Measurements from ENCODE around the gene SYS1.

The SYS1 gene

DNA sequence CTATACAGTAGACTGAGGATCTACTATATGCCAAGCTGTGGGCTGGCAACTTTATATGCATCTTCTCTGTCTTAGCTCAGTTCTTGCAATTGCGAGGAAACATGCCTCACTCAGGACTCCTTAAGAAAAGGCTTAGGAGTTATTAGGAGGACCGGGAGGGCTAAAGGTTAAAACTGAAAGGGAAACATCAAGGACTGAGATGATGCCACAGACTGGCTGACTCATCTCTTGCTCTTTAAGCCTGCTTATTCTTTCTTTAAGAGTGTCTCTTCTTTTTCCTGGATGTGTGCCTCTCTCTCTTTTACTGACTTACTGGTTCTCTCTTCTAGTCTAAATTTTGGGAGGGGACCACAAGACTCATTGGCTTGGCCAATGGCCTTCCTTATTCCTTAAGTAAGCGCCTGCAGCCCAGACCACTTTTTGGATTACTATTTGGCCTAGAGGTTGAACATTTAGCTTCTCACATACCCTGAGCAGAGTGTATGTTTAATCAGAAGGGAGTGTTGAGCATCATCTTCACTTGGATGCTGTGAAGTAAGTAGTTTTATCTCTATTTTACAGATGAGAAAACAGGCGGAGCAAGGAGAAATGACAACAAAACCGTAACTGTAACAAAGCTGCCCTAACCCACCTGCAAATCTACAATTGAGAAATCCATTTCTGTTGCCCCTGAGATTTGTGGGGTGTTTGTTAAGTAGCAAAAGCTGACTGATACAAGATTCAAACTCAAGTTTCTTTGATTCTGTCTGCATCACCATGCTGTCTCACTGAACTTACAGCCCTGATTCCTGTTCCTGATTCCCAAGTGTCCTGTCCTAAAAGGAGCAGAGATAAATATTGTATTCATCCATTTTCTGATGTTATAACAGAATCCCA, 7.5 kb upstream of the SYS1 start:
- no peak for DNase-seq (ENCODE audit: low read depth)

DNA sequence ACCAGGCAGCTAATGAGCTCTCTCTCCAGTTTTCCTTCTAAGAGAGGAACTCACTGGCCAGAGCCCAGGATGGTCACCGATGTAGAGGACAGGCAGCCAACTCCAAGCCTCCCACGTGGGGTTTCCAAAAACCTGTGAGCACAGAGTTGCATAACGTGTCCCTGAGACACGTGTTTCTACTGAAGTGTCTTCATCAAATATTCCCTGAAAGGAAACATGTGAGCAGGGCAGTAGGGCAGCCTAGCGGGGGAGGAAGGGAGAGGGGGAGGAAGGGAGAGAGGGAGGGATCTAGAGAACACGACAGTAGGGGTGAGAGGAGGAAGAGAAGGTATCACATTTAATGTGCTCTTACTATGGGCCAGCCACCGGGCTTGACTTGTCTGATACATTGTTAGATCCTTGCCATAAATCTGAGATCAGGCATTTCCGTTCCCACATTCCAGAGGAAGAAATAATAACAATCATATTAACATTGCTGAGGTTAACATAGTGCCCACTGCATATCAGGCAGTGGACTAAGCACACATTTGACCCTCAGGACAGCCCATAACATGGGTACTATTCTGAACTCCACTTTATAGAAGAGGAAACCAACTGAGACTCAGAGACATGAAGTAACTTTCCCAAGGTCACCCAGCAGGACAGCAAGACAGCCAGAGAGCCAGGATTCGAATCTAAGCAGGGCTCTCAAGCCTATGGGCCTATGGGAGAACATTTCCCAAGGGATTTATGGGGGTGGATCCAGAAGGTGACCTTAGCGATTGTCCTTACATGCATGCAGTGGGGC, 4.5 kb upstream of the SYS1 start:
- no peak for DNase-seq (ENCODE audit: low read depth)

DNA sequence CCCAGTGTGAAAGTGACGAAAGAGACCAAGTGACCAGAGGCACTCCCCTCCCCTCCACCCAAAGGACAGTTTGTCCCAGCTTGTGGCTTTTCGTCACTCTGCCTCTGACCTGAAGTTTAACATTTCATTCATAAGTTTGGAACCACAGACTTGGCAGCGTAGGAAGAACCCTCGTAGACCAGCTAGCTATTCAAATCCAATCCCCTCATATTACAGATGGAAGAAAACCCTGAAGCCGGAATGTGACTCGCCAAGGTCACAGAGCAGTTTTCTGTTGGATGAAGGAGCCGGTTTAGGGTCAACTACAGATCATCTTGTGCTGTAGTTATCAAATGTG, 3.9 kb upstream of the SYS1 start:
- DNase-seq (ENCODE audit: low read depth): no peak

DNA sequence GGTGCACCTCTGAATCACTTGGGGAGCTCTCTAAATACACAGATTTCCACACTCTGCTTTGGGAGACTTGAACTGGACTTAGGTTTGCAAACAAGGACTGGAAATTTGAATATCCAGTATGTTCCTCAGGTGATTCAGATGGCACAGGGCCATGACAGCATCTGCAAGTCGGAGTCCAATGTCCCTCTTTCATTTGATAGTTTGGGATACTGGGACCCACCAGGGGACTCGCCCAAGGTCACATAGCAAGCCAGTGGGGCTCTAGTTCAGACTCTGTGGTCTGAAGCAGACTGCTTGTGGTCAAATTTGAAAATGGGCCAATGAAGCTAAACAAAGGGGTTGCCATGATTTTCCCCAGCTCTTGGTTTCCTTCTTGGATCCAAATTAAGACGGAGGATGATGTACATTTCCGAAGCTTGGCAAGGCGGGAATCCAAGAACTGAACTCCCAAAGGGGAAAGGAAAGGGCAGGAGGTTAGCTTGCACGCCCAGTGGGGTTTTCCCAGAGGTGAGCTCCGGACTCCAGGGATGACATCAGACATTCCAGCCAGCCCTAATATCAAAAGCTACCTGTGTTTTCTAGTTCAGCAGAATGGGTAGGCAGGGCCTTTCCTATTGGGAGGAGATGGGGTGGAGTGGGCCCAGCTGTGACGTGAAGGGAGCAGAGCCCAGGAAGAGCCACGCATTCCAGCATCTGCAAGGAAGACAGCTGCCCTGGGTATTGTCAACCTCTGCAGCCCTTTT, 3.4 kb upstream of the SYS1 start:
- no peak for DNase-seq (ENCODE audit: low read depth)

DNA sequence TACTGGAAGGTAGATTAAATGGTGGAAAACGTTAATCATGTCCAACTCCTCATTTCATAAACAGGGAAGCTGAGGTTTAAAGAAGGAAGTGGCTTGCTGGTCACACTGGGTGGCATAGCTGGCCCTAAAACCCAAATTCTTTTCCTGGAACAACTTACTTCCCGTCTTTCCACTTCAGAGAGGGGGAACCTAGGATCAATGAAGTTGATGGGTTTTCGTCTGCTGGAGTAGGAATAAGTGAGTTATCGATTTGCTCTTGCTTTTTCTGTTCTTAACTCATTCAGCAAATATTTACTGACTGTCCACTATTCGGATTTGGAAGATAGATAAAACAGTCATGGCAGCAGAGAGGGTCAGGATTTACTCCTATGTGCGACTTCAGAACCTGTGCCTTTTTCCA, 1.2 kb upstream of the SYS1 start:
- no peak for DNase-seq (ENCODE audit: low read depth)

DNA sequence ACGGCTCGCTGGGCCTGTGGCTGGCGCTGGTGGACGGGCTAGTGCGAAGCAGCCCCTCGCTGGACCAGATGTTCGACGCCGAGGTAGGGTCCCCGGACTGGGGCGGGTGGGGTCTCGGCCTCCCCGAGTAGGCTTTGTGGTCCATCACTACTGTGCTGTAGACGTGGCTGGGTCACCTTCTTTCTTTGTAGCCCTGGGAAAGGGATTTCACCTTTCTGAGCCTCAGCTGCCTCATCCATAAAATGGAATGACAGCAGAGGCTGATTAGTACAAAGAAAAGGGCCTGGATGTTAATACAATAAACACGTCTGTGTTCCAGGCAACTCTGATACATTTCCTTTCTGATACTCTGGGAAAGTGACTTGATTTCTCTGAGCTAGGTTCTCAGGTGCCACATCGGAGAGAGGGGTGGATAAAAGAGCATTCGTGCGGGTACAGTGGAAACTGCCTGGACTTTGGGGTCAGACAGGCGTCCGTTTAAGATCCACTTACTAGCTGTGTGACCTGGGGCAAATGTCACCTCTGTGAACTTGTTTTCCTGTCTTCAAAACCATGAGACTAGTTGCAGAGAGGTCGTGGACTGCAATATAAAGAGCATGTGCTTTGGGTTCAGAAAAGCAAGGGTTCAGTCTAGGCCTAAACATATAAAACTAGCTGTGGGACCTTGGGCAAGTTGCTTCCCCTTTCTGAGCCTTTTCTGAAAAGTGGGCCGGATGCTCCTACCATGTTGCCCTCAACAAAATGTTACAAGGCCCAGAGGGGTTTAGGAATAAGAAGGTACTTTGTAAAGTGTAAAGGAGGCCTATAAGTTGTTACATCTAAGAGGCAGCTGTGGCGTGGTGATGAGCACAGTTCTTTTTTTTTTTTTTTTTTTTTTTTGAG, 896 bp downstream of the SYS1 start:
- no peak for DNase-seq (ENCODE audit: low read depth)

DNA sequence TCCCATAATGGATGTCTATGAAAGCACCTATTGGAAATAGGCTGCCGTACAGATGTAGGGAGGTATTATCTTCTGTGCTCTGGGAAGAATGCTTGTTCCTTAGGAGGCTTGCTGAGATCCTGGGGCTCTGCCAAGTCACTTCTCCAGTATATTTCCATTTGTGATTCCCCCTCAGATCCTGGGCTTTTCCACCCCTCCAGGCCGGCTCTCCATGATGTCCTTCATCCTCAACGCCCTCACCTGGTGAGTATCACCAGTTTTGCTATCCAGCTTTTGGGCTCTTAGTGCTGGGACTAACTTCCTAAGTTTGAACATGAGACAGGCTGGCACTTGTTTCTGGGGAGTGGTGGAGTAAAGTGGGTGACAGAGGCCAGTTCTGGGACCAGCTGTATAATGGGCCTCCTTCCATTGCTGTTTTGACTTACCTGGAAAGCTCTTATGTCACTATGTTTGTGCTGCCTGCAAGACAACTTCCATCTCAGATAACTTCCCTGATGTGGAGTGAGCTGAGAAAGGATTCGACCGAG, 2.6 kb downstream of the SYS1 start:
- no peak for DNase-seq (ENCODE audit: low read depth)

DNA sequence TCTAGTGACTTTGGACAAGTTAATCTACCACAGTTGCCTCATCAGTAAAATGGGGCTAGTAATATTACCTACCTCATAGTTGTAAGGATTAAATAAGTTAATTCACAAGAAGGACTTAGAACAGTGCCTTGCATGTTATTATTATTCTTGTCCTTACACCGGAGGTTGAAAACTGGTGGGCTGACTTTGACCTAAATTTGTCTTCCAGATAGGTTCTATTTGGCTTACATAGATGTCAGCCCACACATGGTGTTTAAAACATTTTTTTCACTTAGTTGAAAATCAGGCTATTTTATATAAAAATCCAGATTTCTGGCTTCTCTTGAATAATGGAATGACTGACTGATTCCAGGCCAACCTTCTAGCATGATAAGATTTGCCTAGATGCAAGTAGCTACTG, 3.2 kb downstream of the SYS1 start:
- DNase-seq (ENCODE audit: low read depth): no peak

DNA sequence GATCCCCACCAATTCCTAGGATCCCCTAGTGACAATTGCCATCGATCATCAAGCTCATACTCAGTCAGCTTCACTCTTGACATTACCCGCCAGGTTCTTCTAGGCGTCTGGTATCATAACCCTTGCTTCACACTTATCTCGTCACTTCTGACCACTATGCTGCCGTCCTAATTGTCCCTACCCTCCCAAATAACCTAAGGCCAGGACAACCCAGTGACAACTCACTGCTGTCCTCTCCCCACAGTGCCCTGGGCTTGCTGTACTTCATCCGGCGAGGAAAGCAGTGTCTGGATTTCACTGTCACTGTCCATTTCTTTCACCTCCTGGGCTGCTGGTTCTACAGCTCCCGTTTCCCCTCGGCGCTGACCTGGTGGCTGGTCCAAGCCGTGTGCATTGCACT, 3.7 kb downstream of the SYS1 start:
- DNase-seq (ENCODE audit: low read depth): no peak

DNA sequence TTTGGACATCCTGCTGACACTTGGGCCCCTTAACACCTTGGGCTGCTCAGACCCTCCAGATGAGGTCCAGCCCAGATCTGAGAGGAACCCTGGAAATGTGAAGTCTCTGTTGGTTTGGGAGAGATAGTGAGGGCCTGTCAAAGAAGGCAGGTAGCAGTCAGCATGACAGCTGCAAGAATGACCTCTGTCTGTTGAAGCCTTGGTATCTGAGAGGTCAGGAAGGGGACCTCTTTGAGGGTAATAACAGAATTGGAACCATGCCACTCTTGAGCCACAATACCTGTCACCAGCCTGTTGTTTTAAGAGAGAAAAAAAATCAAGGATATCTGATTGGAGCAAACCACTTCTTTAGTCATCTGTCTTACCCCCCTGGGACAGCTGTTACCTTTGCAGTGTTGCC, 4.2 kb downstream of the SYS1 start:
- DNase-seq (ENCODE audit: low read depth): no peak

DNA sequence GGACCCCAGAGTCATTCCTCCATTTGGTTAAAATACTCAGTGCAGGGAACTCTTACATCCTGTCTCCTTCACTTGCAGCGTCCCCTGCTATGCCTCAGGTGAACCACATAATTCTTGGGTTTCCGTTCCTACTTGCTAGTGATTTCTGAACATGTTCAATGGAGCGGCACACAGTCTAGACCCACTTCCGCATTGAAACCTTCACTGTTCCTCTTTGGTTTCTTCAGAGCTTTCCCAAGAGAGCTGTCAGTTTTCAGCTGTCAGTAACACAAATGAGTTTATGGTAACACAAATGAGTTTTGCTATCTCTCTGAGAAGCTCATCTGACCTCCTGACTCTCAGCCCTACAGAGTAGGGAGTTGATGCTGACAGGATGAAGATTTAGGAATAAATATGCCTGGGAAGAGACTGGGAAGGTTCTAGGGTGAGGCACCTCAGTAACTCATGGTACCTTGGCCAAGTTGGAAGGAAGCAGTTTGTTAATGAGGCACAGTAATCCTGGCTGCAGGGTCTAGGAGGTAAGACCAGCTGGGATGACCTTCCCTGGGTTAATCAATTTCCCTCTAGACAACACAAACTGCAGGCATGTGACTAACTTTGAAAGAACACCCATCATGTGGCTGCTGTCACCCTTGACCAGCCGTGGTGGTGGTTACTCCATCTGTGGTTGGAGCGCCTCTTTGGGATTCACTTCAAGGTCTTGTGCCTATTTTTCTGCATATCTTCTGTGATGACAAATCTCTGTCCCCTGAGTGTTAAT, 5.4 kb downstream of the SYS1 start:
- no peak for DNase-seq (ENCODE audit: low read depth)

DNA sequence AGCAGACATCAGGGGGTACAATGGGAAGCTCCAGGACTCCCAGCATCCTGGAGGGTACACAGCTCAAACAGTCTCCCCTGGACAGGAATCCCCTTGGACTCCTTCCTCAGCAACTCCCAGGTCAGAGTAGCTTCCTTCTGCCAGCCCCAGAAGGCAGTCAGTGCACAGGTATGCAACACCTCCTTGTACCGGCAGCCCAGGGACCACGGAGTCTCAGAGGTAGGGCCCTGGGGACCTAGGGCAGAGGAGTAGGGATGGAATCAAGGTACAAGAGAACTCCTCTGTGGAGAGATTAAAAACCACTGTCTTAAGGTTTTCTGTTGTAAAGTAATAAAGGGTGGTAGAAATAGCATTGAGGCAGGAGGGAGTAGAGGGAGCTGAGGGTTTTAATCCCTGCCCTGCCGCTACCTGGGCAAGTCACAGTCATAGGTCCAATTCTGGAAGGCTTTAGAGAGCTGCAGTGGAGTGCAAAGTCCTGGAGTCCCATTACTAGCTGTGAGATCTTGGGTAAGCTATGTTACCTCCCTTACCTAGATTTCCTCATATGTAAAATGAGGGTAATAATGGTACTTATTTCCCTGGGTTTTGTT, 7.7 kb downstream of the SYS1 start:
- DNase-seq (ENCODE audit: low read depth): no peak

DNA sequence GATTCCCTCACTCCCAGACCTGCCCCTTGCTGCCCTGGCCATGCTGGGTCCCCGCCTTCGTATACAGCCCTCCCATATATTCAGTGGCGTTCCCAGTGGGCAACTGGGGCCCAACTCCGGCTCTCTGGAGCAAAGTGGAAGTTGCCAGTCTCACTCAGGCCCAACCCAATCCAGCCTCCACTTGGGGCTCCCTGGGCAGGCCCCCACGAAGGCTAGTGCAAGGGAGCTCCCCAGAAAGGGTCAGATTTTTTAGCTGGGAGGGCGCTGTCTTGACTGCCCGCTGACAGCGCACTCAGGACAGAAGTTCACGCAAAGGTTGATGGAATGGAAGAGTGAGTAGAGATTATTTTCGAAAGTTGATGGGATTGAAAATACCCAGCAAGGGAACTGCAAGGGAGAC, 9.3 kb downstream of the SYS1 start:
- DNase-seq (ENCODE audit: low read depth): no peak

DNA sequence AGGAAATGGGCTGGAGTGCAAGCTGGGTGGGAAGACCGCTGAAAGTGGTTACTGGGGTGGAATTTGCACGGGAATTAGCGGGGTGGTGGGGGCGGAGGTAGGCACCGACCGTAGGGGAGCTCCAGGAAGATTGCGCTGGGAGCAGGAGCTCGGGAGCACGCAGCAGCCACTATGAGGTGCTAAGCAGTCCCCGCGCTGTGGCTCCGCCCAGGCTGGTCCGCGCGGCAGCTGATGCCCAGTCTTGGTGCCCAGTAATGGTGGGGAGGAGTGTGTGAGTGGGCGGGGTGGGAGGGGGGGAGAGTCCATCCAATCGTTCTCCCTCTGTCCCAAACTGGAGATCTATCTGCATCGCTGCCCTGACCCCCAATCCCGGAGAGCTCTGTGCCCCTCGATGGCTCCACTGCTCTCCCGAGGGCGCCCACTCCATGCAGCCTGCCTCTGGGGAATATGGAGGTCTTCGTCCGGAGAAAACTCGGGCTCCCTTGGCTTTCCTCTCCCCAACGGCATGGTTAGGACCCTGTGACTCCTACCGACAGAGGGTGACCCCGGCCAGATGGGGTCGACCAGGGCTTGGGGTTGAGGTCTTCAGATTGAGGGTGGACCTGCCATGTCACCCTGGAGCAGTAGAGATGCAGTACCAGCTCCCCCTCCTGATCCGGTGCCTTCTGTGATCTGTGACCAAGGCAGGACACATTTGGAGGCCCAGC, 9.8 kb downstream of the SYS1 start:
- DNase-seq (ENCODE audit: low read depth): no peak

DNA sequence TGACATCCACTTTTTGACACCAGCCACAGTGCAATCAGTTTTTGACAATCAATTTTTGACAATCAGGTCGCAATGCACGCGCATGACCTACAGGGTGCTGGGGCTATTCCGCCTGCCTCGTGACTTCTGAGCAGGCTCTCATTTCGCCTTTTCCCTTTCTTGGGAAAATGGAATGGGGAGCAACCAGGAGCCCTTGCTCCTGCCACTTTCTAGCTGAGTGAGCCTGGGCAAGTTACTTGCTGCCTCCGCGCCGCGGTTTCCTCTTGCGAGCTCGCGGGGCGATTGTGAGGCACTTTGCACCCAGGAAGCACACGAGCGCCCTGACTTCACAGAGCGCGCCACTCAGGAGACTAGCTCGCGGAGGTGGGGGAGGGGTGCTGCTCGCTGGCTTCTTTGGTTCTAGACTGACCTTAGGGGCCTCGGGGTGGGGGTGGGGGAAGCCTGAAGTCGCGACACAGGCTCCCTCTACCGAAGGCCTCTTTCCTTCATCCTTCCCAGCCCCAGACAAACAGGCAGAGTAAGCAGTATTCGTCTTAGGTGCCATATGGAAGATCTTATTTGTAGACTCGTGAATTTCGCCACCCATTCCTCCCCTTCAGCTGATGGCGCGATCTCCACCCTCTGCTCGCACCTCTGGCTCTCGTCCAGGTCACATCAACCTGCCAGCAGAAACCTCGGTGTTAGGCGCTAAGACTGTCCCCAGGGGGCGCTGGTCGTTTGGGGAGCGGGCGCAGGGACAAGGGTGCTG, 10.6 kb downstream of the SYS1 start:
- DNase-seq (ENCODE audit: low read depth): peak; percentile 85

DNA sequence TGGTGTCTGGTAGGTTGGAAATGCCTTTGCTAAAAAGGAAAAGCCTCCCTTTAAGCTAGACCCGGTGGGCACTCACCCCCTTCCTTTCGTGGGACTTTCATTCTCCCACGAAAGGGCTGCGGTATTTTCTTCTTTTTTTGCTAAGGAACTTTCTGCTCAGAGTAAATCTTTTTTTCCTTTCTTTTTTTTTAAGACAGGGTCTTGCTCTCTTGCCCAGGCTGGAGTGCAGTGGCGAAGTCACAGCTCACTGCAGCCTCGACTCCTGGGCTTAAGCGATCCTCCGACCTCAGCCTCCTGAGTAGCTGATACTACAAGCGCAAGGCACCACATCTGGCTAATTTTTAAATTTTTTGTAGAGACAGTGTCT, 11.1 kb downstream of the SYS1 start:
- no peak for DNase-seq (ENCODE audit: low read depth)

DNA sequence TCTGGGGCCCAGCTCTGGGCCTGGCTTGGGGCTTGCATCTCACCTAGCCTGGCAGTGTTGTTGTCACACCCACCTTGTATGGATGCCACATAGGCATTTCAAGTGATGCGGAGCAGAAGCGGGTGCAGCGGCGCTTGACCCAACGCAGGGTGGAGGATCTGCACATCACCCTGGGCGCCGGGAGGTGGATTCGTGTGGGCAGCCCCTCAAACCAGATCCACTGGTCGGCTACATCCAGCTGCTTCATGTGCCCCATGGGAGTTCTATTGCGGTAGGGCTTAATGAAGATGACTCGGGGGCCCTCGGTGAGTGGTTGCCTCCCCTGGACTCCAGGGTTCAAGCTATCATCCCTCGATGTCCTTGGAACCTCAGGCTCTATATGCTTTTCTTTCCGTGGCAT, 12.0 kb downstream of the SYS1 start:
- no peak for DNase-seq (ENCODE audit: low read depth)

DNA sequence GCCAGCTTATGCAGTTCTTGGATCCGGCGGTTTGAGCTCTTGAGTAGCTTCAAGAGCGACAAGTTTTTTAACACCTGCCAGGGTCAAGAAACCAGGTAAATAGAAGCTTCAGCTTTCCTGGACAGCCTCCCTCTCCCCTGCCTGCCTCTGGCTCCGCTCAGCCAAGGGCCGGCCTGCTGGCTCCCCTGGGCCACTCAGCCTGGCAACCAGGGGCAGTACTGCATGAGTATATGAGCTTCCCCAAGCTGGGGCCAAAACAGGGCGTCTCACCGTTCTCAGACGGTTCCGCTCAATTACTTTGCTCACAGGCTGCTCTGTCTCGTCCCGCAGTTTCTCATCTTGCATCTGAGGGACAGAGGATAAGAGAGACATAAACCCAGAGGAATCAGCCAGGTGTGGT, 14.3 kb downstream of the SYS1 start:
- no peak for DNase-seq (ENCODE audit: low read depth)

DNA sequence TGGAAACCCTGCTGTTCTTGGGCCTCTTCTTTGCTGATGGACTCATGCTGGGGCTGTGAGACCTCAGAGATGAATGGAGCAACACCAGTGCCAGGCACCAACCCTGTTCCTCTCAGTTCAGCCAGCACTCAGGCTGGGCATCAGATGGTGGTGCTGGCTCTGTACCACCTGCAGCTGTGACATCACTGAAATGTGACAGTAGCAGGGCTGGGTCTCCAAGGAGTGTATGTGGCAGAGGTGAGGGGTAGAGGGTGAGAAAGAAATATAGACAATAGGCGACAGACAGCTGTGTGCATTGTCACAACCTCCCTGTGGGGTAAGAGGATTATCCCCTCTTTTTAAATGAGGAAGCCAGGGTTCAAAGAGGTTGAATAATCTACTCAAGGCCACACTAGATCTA, 15.2 kb downstream of the SYS1 start, which contains the start of gene TP53TG5:
Gene TP53TG5 (minus strand): TSS at position 135 of the 400 bp plus-strand sequence. CDS start 89 bp downstream, at position 46.
- DNase-seq (ENCODE audit: low read depth): no peak

Measured in activated T-helper 9 cell treated with anti-CD3 and anti-CD28 coated beads, Interleukin-2, amount 50 U/mL, for 16 hours (primary cell).